Activated CD8-positive, alpha-beta T cell treated with anti-CD3 and anti-CD28 coated beads, Interleukin-2, amount 10 ng/mL, durations not matched to agents 7 days and 5 days (primary cell): ENCODE results near the gene NKD2. TPM values are rescaled to one million over a fixed set of nuclear protein-coding genes. Genes with fewer than 3 reads are reported as not detected.

Source experiments
- ATAC-seq: fragments of 150-1000 bp; cut with Tn5 transposase; one replicate; pipeline ENCODE4 v1.10.0; 2021; ENCODE audit warnings: moderate library complexity
- CTCF ChIA-PET: fragments of 350-600 bp; sonication (Branson Sonifier 250); formaldehyde crosslinking; loops from one replicate; lab custom pipeline; 2021; ENCODE audit warnings: antibody characterized with exemption; lab: Charles Lee
- POLR2A ChIA-PET: fragments of 350-600 bp; sonication (Branson Sonifier 250); formaldehyde crosslinking; loops from one replicate; lab custom pipeline; 2021; ENCODE audit warnings: antibody characterized with exemption; lab: Charles Lee
- DNase-seq: peaks from one replicate; pipeline ENCODE4 v3.0.0-alpha.2; 2020
- H3K27ac Mint-ChIP-seq: one replicate; pipeline ENCODE4 v1.8.0; 2021; ENCODE audit warnings: mild to moderate bottlenecking, mixed read lengths
- H3K27me3 Mint-ChIP-seq: one replicate; pipeline ENCODE4 v1.8.0; 2021; ENCODE audit warnings: low read depth, mixed read lengths
- H3K36me3 Mint-ChIP-seq: one replicate; pipeline ENCODE4 v1.8.0; 2021; ENCODE audit warnings: low read depth, mixed read lengths
- H3K4me1 Mint-ChIP-seq: one replicate; pipeline ENCODE4 v1.8.0; 2021; ENCODE audit warnings: low read depth, mixed read lengths
- H3K4me3 Mint-ChIP-seq: one replicate; pipeline ENCODE4 v1.8.0; 2021; ENCODE audit warnings: mild to moderate bottlenecking, mixed read lengths
- H3K9me3 Mint-ChIP-seq: one replicate; pipeline ENCODE4 v1.8.0; 2022; ENCODE audit warnings: mixed read lengths; ENCODE audit not compliant: insufficient read depth
- total RNA-seq, 2 experiments: library from RNA; stranded (reverse); gene quantifications; one replicate each; pipeline ENCODE4 v1.2.3, GENCODE V29; 2021

Gene NKD2
- total RNA-seq, 2 experiments from 2014 or later = 1.3 to 3.2 TPM

- H3K4me3 Mint-ChIP-seq = no peak overlapping the region
- no peak overlapping the region for H3K27ac Mint-ChIP-seq
- no peaks in the 10 kb centered on the region for H3K4me1 Mint-ChIP-seq
- no peaks in the 10 kb centered on the region for H3K9me3 Mint-ChIP-seq
- no peaks in the 10 kb centered on the region for H3K27me3 Mint-ChIP-seq
- ATAC-seq (no peak), DNase-seq (no peak)
- CTCF ChIA-PET = no interaction called here
- no peaks in the 10 kb centered on the region for H3K36me3 Mint-ChIP-seq
- POLR2A ChIA-PET = no interaction called here
Observed at GRCh38 chr5:1027631-1028441, 19.2 kb downstream of the NKD2 start.

DNA sequence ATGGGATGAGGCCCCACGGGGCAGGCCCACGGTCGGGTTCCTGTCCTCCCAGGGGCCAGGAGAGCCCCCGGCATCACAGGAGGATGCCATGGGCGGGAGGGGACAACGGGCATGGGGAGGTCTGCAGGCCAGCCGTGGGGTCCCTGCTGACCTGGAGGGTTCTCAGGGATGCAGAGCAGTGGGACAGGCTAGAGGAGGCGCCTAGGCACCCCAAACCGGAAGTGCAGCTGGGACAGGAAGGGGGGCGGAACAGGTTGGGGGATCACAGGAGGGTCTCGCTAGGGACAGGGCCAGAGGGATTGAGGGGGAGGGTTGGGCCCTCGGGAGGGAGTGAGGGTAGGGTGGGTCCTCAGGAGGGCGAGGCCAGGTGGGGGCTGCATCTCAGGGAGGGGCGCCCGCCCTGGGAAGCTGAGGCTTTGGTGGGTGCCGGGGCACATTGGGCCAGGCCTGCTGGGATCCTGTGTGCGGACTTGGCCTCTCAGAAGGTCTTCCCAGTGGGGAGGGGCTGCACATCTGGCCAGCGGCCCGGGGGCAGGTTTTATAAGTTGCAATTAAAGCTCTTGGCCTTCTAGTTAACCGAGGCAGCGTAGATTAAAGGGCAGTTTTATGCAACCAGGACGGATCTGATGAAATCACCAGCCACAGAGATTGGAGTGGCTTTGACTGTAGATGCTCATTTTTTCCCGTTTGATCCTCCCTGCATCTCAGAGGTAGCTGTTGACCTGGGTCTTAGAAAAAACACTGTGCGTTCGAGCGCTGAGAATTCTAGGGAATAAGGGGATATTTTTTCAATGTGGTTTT lies 20.1 kb downstream of the NKD2 start:
- Mint-ChIP-seq H3K4me1 (no peaks in the 10 kb centered on the region), H3K36me3 (no peaks in the 10 kb centered on the region), H3K27ac (no peak overlapping the region), H3K9me3 (no peaks in the 10 kb centered on the region), H3K27me3 (no peaks in the 10 kb centered on the region), H3K4me3 (no peak overlapping the region)
- CTCF ChIA-PET = no interaction called here
- ATAC-seq (no peak), DNase-seq (no peak)
- POLR2A ChIA-PET = no interaction called here

GRCh38 chr5:1029282-1029944 lies 20.8 kb downstream of the NKD2 start:
- Mint-ChIP-seq H3K4me3 (no peak overlapping the region), H3K9me3 (no peaks in the 10 kb centered on the region), H3K36me3 (no peaks in the 10 kb centered on the region), H3K27ac (no peak overlapping the region), H3K27me3 (no peaks in the 10 kb centered on the region), H3K4me1 (no peaks in the 10 kb centered on the region)
- CTCF ChIA-PET = no interaction called here
- POLR2A ChIA-PET = no interaction called here
- ATAC-seq = no peak
- no peak for DNase-seq

DNA sequence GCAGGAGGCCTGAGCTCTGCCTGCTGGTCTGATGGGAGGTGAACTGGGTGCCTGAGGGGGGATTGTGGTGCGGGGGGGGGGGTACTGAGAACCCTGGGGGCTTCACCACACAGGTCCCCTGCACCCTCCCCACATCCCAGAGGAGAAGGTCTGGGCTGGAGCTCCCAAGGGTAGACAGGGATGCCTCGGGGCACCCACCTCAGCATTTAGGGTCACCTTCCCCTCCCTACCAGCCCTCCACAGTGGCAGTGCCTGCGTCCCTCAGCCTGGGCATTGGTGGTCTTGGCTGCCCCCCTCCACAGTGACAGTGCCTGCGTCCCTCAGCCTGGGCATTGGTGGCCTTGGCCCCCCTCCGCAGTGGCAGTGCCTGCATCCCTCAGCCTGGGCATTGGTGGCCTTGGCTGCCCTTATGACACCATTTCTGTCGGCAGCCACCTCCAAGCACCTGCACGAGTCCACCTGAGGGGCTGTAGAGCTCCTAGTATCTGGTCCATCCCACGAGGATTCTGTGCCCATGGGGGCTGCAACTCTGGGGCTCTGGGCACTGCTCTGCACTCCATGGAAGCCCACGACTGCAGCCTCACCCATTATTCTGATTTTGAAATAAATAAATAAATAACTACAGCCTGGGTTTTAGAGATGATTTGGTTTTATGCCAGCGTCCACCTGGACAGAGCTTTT lies 21.5 kb downstream of the NKD2 start:
- ChIA-PET CTCF (no interaction called here), POLR2A (no interaction called here)
- Mint-ChIP-seq H3K27ac (no peak overlapping the region), H3K36me3 (no peaks in the 10 kb centered on the region), H3K4me3 (no peak overlapping the region), H3K27me3 (no peaks in the 10 kb centered on the region), H3K9me3 (no peaks in the 10 kb centered on the region), H3K4me1 (no peaks in the 10 kb centered on the region)
- ATAC-seq (no peak), DNase-seq (no peak)

- Mint-ChIP-seq H3K36me3 (no peaks in the 10 kb centered on the region), H3K9me3 (no peaks in the 10 kb centered on the region), H3K4me1 (no peaks in the 10 kb centered on the region), H3K27ac (no peak overlapping the region), H3K27me3 (no peaks in the 10 kb centered on the region), H3K4me3 (no peak overlapping the region)
- POLR2A ChIA-PET = no interaction called here
- DNase-seq (no peak), ATAC-seq (no peak)
- CTCF ChIA-PET = no interaction called here
Observed at GRCh38 chr5:1030801-1031271, 22.2 kb downstream of the NKD2 start.

DNA sequence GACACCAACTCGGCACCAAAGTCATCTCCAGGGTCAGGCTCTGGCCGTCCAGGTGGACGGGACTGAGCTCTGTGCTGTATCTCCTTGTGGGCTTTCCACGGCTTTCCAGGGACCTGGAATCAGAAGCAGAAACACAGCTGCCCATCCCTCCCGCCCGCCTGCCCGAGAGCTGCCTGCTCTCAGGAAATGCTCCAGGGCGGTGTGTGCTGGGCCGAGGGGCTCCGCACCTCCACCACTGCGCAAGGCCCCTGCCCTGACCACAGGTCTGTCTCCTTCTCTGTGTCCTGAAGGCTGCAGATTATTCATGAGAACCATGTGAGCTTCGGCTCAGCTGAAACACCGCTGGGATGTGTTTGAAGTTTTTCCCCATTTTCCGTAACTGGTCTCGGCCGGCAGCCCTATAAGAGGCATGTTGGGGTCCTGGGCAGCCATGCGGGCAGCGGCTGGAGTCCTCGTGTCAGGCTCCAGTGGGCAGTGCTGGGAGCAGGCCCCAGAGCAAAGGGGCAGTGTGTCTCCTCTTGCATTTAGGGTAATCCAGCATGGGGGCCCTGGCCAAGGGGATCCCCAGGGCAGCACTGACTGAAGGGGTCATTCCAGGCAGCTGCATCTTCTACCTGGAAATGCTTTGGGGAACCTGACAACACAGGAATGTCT lies 22.8 kb downstream of the NKD2 start:
- Mint-ChIP-seq H3K4me1 (no peaks in the 10 kb centered on the region), H3K9me3 (no peaks in the 10 kb centered on the region), H3K36me3 (no peaks in the 10 kb centered on the region), H3K27ac (no peak overlapping the region), H3K27me3 (no peaks in the 10 kb centered on the region), H3K4me3 (no peak overlapping the region)
- ChIA-PET POLR2A (no interaction called here), CTCF (interaction anchor here (0.8 kb wide), 1 partner anchor 109 kb away, joined by 3 read pairs; no protein-coding TSS in a partner anchor)
- no peak for ATAC-seq
- DNase-seq = no peak

DNA sequence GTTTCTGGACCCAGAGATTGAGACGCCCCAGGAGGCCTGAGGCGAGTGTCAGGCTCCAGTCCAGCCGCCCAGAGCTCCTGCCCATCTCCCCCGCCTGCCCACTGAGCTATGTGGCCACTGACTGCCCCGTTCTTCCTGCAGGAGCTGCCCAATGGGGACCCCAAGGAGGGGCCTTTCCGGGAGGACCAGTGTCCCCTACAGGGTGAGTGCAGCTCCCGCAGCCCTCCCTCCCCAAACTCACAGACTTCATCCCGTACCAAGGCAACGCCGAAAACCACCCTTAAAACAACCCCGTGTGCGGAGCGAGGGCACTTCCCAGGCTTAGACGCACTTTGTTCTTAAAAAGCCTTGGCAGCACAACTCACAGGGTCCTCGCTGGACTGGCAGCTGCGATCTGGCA lies 23.4 kb downstream of the NKD2 start:
- Mint-ChIP-seq H3K27ac (no peak overlapping the region), H3K36me3 (no peaks in the 10 kb centered on the region), H3K4me1 (no peaks in the 10 kb centered on the region), H3K4me3 (no peak overlapping the region), H3K9me3 (no peaks in the 10 kb centered on the region), H3K27me3 (no peaks in the 10 kb centered on the region)
- DNase-seq (no peak), ATAC-seq (no peak)
- ChIA-PET CTCF (interaction anchor here (0.8 kb wide), 1 partner anchor 108 kb away, joined by 3 read pairs; no protein-coding TSS in a partner anchor), POLR2A (interaction anchor here (0.5 kb wide), 1 partner anchor 1397 kb away, joined by 6 read pairs; no protein-coding TSS in a partner anchor)

DNA sequence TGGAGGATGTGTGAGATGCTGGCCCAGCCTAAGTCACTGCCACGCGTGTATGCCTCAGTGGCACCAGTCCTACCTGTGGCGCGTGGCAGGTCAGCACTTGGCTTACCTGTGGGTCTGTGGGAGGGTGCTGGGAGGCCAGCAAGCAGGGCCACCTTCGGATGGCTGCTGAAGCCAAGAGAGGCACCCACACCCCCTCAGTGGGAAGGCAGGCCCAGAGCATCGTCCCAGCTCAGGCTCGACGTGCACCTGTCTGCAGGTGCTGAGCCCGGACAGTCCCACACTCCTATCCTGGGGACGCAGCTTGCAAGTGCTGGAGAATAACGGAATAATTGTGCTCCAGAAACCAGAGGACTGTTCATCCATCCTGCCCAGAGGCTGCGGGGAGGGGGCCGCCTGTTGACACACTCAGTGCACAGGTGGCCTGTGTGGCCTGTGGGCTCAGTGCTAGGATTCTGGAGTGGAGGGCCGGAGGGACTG lies 24.0 kb downstream of the NKD2 start:
- no peaks in the 10 kb centered on the region for H3K27me3 Mint-ChIP-seq
- no peaks in the 10 kb centered on the region for H3K36me3 Mint-ChIP-seq
- ATAC-seq (no peak), DNase-seq (no peak)
- no peaks in the 10 kb centered on the region for H3K9me3 Mint-ChIP-seq
- ChIA-PET POLR2A (interaction anchor here (0.5 kb wide), 1 partner anchor 1397 kb away, joined by 6 read pairs; no protein-coding TSS in a partner anchor), CTCF (no interaction called here)
- no peak overlapping the region for H3K27ac Mint-ChIP-seq
- H3K4me3 Mint-ChIP-seq = no peak overlapping the region
- H3K4me1 Mint-ChIP-seq = no peaks in the 10 kb centered on the region

DNA sequence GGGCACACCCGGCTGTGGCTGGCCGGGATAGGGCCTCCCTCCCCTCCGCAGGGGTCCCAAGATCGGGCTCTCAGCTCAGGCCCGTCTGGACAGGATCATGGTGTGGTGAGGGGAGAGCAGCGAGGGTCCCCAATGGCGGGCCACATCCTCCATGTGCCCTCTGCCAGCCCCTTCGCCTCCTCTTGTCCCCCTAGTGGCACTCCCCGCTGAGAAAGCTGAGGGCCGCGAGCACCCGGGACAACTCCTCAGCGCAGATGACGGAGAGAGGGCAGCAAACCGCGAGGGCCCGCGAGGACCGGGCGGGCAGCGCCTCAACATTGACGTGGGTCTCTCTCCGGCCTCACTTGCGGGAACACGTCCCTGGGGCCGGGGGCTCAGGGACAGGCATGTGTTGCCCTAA lies 24.6 kb downstream of the NKD2 start:
- H3K4me3 Mint-ChIP-seq = no peak overlapping the region
- H3K9me3 Mint-ChIP-seq = no peaks in the 10 kb centered on the region
- ATAC-seq = no peak
- DNase-seq = no peak
- H3K4me1 Mint-ChIP-seq = no peaks in the 10 kb centered on the region
- POLR2A ChIA-PET = no interaction called here
- H3K27ac Mint-ChIP-seq = no peak overlapping the region
- H3K36me3 Mint-ChIP-seq = no peaks in the 10 kb centered on the region
- H3K27me3 Mint-ChIP-seq = no peaks in the 10 kb centered on the region
- CTCF ChIA-PET = no interaction called here

DNA sequence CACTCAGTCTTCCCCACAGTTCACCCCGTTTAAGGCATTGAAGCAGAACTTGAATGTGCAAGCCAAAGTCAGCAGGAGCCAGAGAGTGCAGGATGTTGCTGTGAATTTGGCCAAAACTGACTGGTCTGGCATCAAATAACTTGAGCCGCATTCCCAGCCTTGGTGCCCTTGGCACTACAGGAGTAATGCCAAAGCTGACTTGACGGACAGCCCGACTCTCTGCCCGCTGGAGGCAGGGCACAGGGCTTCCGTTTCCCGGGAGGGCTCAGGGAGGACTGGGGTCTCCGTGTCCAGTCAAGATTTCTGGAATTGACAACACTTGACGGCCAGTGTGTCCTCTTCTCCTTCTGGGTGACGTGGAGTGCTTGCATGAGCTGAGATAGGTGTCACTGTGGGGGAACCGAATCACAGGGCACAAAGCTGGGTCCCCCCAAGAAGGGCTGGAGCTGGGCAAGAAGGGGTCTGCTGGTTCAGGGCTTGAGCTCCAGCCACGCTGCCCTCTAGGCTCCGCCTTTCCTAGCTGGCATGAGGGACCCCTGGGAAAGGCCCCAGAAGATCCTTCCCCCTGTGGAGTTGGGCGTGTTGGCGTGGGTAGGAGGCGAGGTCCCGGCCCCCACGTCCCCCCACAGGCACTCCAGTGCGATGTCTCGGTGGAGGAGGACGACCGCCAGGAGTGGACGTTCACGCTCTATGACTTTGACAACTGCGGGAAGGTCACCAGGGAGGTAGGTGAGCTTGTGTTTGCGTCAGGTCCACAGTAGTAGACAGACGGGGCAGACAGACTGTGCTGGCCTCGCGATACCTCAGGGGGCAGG lies 25.2 kb downstream of the NKD2 start:
- H3K27ac Mint-ChIP-seq = no peak overlapping the region
- H3K9me3 Mint-ChIP-seq = no peaks in the 10 kb centered on the region
- ChIA-PET POLR2A (no interaction called here), CTCF (no interaction called here)
- ATAC-seq (no peak), DNase-seq (no peak)
- no peak overlapping the region for H3K4me3 Mint-ChIP-seq
- no peaks in the 10 kb centered on the region for H3K36me3 Mint-ChIP-seq
- no peaks in the 10 kb centered on the region for H3K4me1 Mint-ChIP-seq
- H3K27me3 Mint-ChIP-seq = no peaks in the 10 kb centered on the region
